ENCODE measurements around the gene IFT80. TPM values are rescaled to one million over a fixed set of nuclear protein-coding genes. Genes with fewer than 3 reads are reported as not detected.

Gene IFT80
- total and polyA plus RNA-seq, 2 experiments from 2014 or later: 14.1 to 33.0 TPM

DNA sequence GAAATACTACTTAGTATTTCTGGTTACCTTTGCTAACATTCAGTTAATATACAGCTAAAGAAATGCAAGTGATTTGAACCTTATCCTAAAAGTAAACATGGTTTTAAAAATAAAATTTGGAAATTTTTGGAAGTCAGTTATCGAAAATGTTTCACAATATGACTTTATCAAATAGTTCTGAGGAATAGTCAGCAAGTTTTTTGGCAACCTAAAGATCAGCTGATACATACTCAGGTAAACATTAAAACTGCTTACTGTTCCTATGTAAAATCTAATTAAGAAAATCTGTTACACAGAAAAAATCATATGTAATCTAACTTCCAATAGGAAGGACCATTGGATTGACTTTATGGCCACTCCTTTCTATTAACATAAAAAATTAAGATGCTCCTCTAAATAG lies 24.1 kb downstream of the IFT80 start:
- peaks cover 25% of the 10 kb centered on the region for H3K36me3 Mint-ChIP-seq (ENCODE audit: low read depth)
- ATAC-seq (no peak), DNase-seq (ENCODE audit: low spot score) (no peak)
- H3K4me1 Mint-ChIP-seq: peaks cover 6% of the 10 kb centered on the region
- no peak overlapping the region for H3K4me3 Mint-ChIP-seq
- no peak overlapping the region for H3K4me2 ChIP-seq
- peaks cover 7% of the 10 kb centered on the region; the same call in 1 of the 3 replicates for H3K9me3 Mint-ChIP-seq
- TF ChIP-seq STAT1 (IDR thresholded peaks at IDR 0.05; ENCODE audit: unreplicated experiment) (no peak), NANOG (IDR thresholded peaks at IDR 0.05; ENCODE audit: borderline replicate concordance) (no peak), POLR2AphosphoS5 (IDR thresholded peaks at IDR 0.05; ENCODE audit: low read depth) (no peak), ZNF114 (CRISPR knock-in tag; IDR thresholded peaks at IDR 0.05) (no peak), JUNB (IDR thresholded peaks at IDR 0.05; ENCODE audit: unreplicated experiment) (no peak), CREB1 (CRISPR knock-in tag; IDR thresholded peaks at IDR 0.05; ENCODE audit: low read depth) (no peak), EZH2 (IDR thresholded peaks at IDR 0.05; ENCODE audit: low read depth, unreplicated experiment) (no peak), EZH2phosphoT487 (IDR thresholded peaks at IDR 0.05; ENCODE audit: unreplicated experiment) (no peak), ZNF331 (CRISPR knock-in tag; IDR thresholded peaks at IDR 0.05; ENCODE audit: low read depth) (no peak)
- TF ChIP-seq, protein P1, sequence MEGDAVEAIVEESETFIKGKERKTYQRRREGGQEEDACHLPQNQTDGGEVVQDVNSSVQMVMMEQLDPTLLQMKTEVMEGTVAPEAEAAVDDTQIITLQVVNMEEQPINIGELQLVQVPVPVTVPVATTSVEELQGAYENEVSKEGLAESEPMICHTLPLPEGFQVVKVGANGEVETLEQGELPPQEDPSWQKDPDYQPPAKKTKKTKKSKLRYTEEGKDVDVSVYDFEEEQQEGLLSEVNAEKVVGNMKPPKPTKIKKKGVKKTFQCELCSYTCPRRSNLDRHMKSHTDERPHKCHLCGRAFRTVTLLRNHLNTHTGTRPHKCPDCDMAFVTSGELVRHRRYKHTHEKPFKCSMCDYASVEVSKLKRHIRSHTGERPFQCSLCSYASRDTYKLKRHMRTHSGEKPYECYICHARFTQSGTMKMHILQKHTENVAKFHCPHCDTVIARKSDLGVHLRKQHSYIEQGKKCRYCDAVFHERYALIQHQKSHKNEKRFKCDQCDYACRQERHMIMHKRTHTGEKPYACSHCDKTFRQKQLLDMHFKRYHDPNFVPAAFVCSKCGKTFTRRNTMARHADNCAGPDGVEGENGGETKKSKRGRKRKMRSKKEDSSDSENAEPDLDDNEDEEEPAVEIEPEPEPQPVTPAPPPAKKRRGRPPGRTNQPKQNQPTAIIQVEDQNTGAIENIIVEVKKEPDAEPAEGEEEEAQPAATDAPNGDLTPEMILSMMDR (conservative IDR thresholded peaks at IDR 0.05; ENCODE audit: low read depth in 2 of 2): no peak
- TF ChIP-seq, protein P2, sequence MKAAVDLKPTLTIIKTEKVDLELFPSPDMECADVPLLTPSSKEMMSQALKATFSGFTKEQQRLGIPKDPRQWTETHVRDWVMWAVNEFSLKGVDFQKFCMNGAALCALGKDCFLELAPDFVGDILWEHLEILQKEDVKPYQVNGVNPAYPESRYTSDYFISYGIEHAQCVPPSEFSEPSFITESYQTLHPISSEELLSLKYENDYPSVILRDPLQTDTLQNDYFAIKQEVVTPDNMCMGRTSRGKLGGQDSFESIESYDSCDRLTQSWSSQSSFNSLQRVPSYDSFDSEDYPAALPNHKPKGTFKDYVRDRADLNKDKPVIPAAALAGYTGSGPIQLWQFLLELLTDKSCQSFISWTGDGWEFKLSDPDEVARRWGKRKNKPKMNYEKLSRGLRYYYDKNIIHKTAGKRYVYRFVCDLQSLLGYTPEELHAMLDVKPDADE (IDR thresholded peaks at IDR 0.05): no peak
- TF ChIP-seq, protein P3, sequence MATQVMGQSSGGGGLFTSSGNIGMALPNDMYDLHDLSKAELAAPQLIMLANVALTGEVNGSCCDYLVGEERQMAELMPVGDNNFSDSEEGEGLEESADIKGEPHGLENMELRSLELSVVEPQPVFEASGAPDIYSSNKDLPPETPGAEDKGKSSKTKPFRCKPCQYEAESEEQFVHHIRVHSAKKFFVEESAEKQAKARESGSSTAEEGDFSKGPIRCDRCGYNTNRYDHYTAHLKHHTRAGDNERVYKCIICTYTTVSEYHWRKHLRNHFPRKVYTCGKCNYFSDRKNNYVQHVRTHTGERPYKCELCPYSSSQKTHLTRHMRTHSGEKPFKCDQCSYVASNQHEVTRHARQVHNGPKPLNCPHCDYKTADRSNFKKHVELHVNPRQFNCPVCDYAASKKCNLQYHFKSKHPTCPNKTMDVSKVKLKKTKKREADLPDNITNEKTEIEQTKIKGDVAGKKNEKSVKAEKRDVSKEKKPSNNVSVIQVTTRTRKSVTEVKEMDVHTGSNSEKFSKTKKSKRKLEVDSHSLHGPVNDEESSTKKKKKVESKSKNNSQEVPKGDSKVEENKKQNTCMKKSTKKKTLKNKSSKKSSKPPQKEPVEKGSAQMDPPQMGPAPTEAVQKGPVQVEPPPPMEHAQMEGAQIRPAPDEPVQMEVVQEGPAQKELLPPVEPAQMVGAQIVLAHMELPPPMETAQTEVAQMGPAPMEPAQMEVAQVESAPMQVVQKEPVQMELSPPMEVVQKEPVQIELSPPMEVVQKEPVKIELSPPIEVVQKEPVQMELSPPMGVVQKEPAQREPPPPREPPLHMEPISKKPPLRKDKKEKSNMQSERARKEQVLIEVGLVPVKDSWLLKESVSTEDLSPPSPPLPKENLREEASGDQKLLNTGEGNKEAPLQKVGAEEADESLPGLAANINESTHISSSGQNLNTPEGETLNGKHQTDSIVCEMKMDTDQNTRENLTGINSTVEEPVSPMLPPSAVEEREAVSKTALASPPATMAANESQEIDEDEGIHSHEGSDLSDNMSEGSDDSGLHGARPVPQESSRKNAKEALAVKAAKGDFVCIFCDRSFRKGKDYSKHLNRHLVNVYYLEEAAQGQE (IDR thresholded peaks at IDR 0.05; ENCODE audit: unreplicated experiment): no peak
- no peaks in the 10 kb centered on the region for H3K9me2 ChIP-seq (ENCODE audit: insufficient read depth)
- H3K27ac Mint-ChIP-seq: no peak overlapping the region
- no peak overlapping the region for H2AFZ ChIP-seq
- H3K4me3 ChIP-seq: no peak overlapping the region
- H3K36me3 ChIP-seq (ENCODE audit: insufficient read depth): 0 out of 2 replicates have a peak, but pooled peaks cover 2% of the 10 kb centered on the region
- H3K4me1 ChIP-seq (ENCODE audit: insufficient read depth): peaks cover 8% of the 10 kb centered on the region; the same call in 1 of the 2 replicates
- H4K20me1 ChIP-seq (replicated peaks; ENCODE audit: insufficient read depth): no peaks in the 10 kb centered on the region
- no peak overlapping the region for H3K27ac ChIP-seq (ENCODE audit: low read depth)
- no peaks in the 10 kb centered on the region for H3K79me2 ChIP-seq (replicated peaks; ENCODE audit: insufficient read depth)
- H3K27me3 ChIP-seq (ENCODE audit: insufficient read depth): no peaks in the 10 kb centered on the region
- H3F3A ChIP-seq (replicated peaks; ENCODE audit: low read depth): no peaks in the 10 kb centered on the region
- no peaks in the 10 kb centered on the region for H3K27me3 Mint-ChIP-seq (ENCODE audit: insufficient read depth, low read depth, poor library complexity)

All from GM23338 (cell line).